Brain microvascular endothelial cell (primary cell): ENCODE measurements around the gene INVS.
"Not testable (repeated sequence)": the region's sequence is repeated elsewhere in the genome, so short reads cannot be mapped to it uniquely, and the experiment has no call there.

Experiments used
- DNase-seq: peaks from one replicate; pipeline ENCODE4 v3.0.0-alpha.2; 2020
- H3K27ac ChIP-seq: fragments of 250-450 bp; sonication (Bioruptor Pico); 2 replicates; pipeline ENCODE4 v1.5.1; 2020; ENCODE audit warnings: mild to moderate bottlenecking, moderate library complexity
- H3K27me3 ChIP-seq: fragments of 250-450 bp; sonication (Bioruptor Pico); replicated peaks from 2 replicates; pipeline ENCODE4 v1.5.1; 2020; ENCODE audit warnings: mild to moderate bottlenecking
- H3K36me3 ChIP-seq: fragments of 250-450 bp; sonication (Bioruptor Pico); replicated peaks from 2 replicates; pipeline ENCODE4 v1.5.1; 2020; ENCODE audit warnings: mild to moderate bottlenecking
- H3K4me3 ChIP-seq: 2 replicates; pipeline ENCODE4 v1.5.1; 2011; ENCODE audit warnings: low read depth, mild to moderate bottlenecking, control low read depth, low read length, moderate library complexity
- in situ Hi-C: cut with HindIII; loops from 2 replicates; pipeline ENCODE4 v1.10.0; 2017; ENCODE audit warnings: low sequenced_read_pairs, low pct_ligation_motif_present
- TF ChIP-seq, protein P1 (sequence below): IDR thresholded peaks from 2 replicates; pipeline ENCODE4 v1.5.1; 2011; ENCODE audit warnings: low read depth, mild to moderate bottlenecking, moderate library complexity, low read length, control low read depth, inconsistent platforms; ENCODE audit errors: missing control alignments

INVS gene

GRCh38 chr9:100070104-100071041 is 28.7 kb upstream of the INVS start:
- in situ Hi-C loops = no loop called here
- Histone ChIP-seq H3K36me3 (no peaks in the 10 kb centered on the region), H3K27me3 (no peaks in the 10 kb centered on the region), H3K27ac (no peak overlapping the region), H3K4me3 (no peak overlapping the region)
- DNase-seq = no peak
- TF ChIP-seq, protein P1, sequence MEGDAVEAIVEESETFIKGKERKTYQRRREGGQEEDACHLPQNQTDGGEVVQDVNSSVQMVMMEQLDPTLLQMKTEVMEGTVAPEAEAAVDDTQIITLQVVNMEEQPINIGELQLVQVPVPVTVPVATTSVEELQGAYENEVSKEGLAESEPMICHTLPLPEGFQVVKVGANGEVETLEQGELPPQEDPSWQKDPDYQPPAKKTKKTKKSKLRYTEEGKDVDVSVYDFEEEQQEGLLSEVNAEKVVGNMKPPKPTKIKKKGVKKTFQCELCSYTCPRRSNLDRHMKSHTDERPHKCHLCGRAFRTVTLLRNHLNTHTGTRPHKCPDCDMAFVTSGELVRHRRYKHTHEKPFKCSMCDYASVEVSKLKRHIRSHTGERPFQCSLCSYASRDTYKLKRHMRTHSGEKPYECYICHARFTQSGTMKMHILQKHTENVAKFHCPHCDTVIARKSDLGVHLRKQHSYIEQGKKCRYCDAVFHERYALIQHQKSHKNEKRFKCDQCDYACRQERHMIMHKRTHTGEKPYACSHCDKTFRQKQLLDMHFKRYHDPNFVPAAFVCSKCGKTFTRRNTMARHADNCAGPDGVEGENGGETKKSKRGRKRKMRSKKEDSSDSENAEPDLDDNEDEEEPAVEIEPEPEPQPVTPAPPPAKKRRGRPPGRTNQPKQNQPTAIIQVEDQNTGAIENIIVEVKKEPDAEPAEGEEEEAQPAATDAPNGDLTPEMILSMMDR = no peak

DNA sequence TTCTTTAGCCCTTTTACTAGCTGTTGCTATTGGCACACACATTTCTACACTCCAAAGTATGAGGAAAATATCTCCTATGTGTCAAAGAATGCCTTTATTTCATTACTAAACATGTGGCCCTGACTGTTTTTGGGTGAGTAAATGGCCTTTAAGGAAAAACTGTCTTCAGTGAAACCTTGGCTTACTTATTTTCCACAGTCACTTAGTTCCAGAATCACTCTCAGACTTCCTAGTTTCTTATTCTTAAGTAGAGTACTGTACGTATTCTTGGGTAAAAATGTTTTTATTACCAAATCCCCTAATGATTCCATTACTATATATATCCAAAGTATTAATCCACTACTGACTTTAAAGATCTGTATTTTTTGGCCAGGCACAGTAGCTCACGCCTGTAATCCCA is 27.8 kb upstream of the INVS start:
- no peak for DNase-seq
- in situ Hi-C loops = no loop called here

GRCh38 chr9:100072805-100073204 is 26.2 kb upstream of the INVS start:
- Histone ChIP-seq H3K36me3 (no peaks in the 10 kb centered on the region), H3K4me3 (no peak overlapping the region), H3K27ac (no peak overlapping the region), H3K27me3 (no peaks in the 10 kb centered on the region)
- TF ChIP-seq, protein P1 = no peak
- no peak for DNase-seq
- in situ Hi-C loops = no loop called here

More for the DNA sequence above, 27.8 kb upstream of the INVS start:
- H3K27ac ChIP-seq = no peak overlapping the region
- no peaks in the 10 kb centered on the region for H3K27me3 ChIP-seq
- no peak overlapping the region for H3K4me3 ChIP-seq
- no peaks in the 10 kb centered on the region for H3K36me3 ChIP-seq
- TF ChIP-seq, protein P1 = no peak

DNA sequence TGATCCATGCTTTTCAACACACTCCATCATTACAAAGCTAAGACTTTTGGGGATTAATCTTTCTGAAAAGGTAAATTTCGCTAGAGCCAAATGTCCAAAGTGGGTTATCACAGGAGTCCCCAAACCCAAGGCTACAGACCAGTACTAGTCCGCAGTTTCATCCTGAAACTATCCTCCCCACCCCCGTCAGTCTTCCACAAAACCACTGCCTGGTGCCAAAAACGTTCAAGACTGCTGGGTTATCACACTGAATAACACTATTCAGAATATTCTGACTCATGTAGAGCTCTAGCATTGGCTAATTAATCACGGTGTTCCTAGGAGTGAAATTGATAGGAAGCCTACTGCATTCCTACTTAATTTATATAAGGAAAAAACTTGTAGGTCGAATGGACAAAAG is 24.9 kb upstream of the INVS start:
- TF ChIP-seq, protein P1 = no peak
- in situ Hi-C loops = no loop called here
- no peak overlapping the region for H3K27ac ChIP-seq
- no peak for DNase-seq
- no peak overlapping the region for H3K4me3 ChIP-seq
- H3K27me3 ChIP-seq = no peaks in the 10 kb centered on the region
- H3K36me3 ChIP-seq = no peaks in the 10 kb centered on the region

- TF ChIP-seq, protein P1 = no peak
- no peak for DNase-seq
- in situ Hi-C loops = no loop called here
- Histone ChIP-seq H3K27ac (no peak overlapping the region), H3K4me3 (no peak overlapping the region), H3K36me3 (no peaks in the 10 kb centered on the region), H3K27me3 (no peaks in the 10 kb centered on the region)
Observed at GRCh38 chr9:100074989-100075388, 24.1 kb upstream of the INVS start.

DNA sequence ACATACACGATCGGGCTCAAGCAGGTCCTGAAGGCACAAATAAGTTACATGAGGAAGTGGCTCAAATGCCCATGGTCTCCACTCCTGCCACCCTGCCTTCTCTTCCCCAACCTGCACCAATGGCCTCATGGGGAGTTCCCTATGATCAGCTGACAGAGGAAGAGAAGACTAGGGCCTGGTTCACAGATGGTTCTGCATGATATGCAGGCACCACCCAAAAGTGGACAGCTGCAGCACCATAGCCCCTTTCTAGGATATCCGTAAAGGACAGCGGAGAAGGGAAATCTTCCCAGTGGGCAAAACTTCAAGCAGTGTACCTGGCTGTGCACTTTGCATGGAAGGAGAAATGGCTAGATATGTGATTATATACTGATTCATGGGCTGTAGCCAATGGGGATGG is 22.8 kb upstream of the INVS start:
- H3K36me3 ChIP-seq, H3K4me3 ChIP-seq, DNase-seq, H3K27me3 ChIP-seq, in situ Hi-C loops, H3K27ac ChIP-seq: not testable (repeated sequence)
